ENCODE data around the gene MCL1. TPM values are rescaled to one million over a fixed set of nuclear protein-coding genes. Genes with fewer than 3 reads are reported as not detected.

The MCL1 gene
- total RNA-seq, 2 donors from 2014 or later: 96.7 to 146 TPM

DNA sequence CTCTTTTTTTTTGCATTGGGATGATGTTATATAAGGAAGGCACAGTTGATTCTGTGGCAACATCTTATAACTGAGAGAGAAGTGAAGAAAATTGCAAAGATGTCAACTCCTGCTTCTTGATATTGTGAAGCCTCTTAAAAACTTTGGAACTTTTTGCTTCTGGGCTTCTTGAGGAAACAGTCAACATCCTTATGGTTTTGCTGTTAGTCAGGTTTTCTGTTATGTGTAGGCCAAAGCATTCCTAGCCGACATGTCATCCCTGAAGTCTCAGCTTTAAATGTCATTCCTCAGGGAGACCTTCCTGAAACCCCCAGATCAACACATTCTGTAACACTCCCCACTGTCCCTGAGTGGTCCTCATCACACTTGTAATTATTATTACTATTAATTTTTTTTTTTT lies 51.2 kb downstream of the MCL1 start:
- H3K27ac ChIP-seq: no peak overlapping the region
- no peaks in the 10 kb centered on the region for H3K36me3 ChIP-seq
- no peak overlapping the region for H3K4me3 ChIP-seq
- H3K27me3 ChIP-seq: no peaks in the 10 kb centered on the region
- peaks cover 0 to 21% of the 10 kb centered on the region in 2 donors for H3K4me1 ChIP-seq
- no peak for TF ChIP-seq CTCF (IDR thresholded peaks at IDR 0.05)
- DNase-seq (ENCODE audit: low spot score): no peak
- H3K9me3 ChIP-seq: no peaks in the 10 kb centered on the region

DNA sequence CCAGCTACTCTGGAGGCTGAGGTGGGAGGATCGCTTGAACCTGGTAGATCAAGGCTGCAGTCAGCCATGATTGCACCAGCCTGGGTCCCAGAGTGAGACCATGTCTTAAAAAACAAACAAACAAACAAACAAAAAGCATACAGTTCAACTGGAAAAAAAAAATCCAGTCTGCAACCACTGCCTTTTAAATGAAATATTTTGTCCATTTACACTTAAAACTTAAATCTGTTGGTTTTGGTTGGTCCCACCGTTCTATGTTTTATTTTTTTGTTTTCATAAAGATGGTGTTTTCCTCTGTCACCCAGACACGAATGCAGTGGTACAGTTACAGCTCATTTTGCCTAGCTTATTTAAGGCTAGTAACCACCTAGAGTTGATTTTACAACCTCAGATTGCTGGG lies 54.1 kb downstream of the MCL1 start:
- H3K4me3 ChIP-seq: no peak overlapping the region
- H3K4me1 ChIP-seq: peaks cover 0 to 5% of the 10 kb centered on the region in 2 donors
- DNase-seq (ENCODE audit: low spot score): no peak
- H3K36me3 ChIP-seq: no peaks in the 10 kb centered on the region
- no peak overlapping the region for H3K27ac ChIP-seq
- no peaks in the 10 kb centered on the region for H3K27me3 ChIP-seq
- TF ChIP-seq CTCF (IDR thresholded peaks at IDR 0.05): no peak
- no peaks in the 10 kb centered on the region for H3K9me3 ChIP-seq

Small RNA genes lying within 50 kb of the gene (microRNA-seq; reads per million reads assigned to microRNA genes)
- 0 reads per million in 2 donors for gene MIR4257 (ENCODE audit: borderline number of aligned reads in 2 of 2, borderline replicate concordance in 1 of 2)

Other genes with a start within 250 kb of the MCL1 start
- 10 to 100 TPM; 18.5 to 24.0 TPM for gene RPRD2, start 215.5 kb downstream of the MCL1 start, total RNA-seq
- 10 to 100 TPM; 10.5 to 18.1 TPM for gene TARS2, start 92.2 kb downstream of the MCL1 start, total RNA-seq
- 10 to 100 TPM; 28.6 to 37.2 TPM for gene ECM1, start 71.5 kb downstream of the MCL1 start, total RNA-seq
- gene FALEC, start 63.9 kb downstream of the MCL1 start, total RNA-seq: not detected
- 10 to 100 TPM; 21.9 to 41.1 TPM for gene ADAMTSL4, start 30.2 kb downstream of the MCL1 start, total RNA-seq
- 100 to 1,000 TPM in 1 of 2 donors, 10 to 100 TPM in 1; 81.7 to 139 TPM for gene ENSA, start 50.0 kb upstream of the MCL1 start, total RNA-seq
- 10 to 100 TPM; 11.3 to 12.7 TPM for gene GOLPH3L, start 117.5 kb upstream of the MCL1 start, total RNA-seq
- under 1 TPM in 1 of 2 donors, not detected in 1; 0.31 TPM for gene HORMAD1, start 141.3 kb upstream of the MCL1 start, total RNA-seq
- 10 to 100 TPM in 1 of 2 donors, 1 to 10 TPM in 1; 7.3 to 33.2 TPM for gene CTSS, start 186.2 kb upstream of the MCL1 start, total RNA-seq
- gene CTSK, start 228.7 kb upstream of the MCL1 start, total RNA-seq: 1 to 10 TPM; 7.5 to 9.4 TPM